Gastroesophageal sphincter (tissue), 3 donors: ENCODE measurements around the gene GYS1.
A peak's percentile ranks its signal among the peaks of the same experiment; 100 is the strongest.

Experiments
- CTCF ChIP-seq, 4 experiments: fragments of 200-600 bp in 2 of 4; fragments of 450-650 bp in 2 of 4; sonication (generic) in 1 of 4; IDR thresholded peaks; one replicate each; pipeline ENCODE4 v1.5.1; 2017 to 2019; ENCODE audit warnings: antibody characterized with exemption in 4 of 4, mild to moderate bottlenecking in 2 of 4, moderate library complexity in 2 of 4
- EP300 ChIP-seq: sonication (generic); formaldehyde crosslinking; IDR thresholded peaks from one replicate; pipeline ENCODE4 v1.6.1; 2017; ENCODE audit warnings: antibody characterized with exemption, mild to moderate bottlenecking
- POLR2AphosphoS5 ChIP-seq: sonication (generic); formaldehyde crosslinking; IDR thresholded peaks from one replicate; pipeline ENCODE4 v1.6.1; 2017; ENCODE audit warnings: antibody characterized with exemption

- no peak for TF ChIP-seq EP300
- peak in 3 of 4 experiments; percentile 5 to 23 (median 6) for TF ChIP-seq CTCF (IDR thresholded peaks at IDR 0.05)
- TF ChIP-seq POLR2AphosphoS5: no peak
Observed at GRCh38 chr19:48954595-48955307, 38.4 kb downstream of the GYS1 start, which contains the start of gene BAX.
